ENCODE data around the gene IGSF23. TPM values are rescaled to one million over a fixed set of nuclear protein-coding genes. Genes with fewer than 3 reads are reported as not detected.
A peak's percentile ranks its signal among the peaks of the same experiment; 100 is the strongest.
"Not testable (repeated sequence)": the region's sequence is repeated elsewhere in the genome, so short reads cannot be mapped to it uniquely, and the experiment has no call there.

Gene IGSF23
- polyA plus RNA-seq, 3 donors from 2014 or later = not detected

GRCh38 chr19:44579663-44580365 is 33.5 kb upstream of the IGSF23 start:
- Mint-ChIP-seq H3K27ac (no peak overlapping the region), H3K36me3 (no peaks in the 10 kb centered on the region), H3K9me3 (no peaks in the 10 kb centered on the region), H3K27me3 (ENCODE audit: low read depth in 3 of 3) (peaks cover 2 to 11% (median 4%) of the 10 kb centered on the region in 3 donors), H3K4me3 (no peak overlapping the region), H3K4me1 (no peaks in the 10 kb centered on the region)
- DNase-seq = no peak

- no peaks in the 10 kb centered on the region for H3K4me1 Mint-ChIP-seq
- no peak overlapping the region for H3K4me3 Mint-ChIP-seq
- H3K9me3 Mint-ChIP-seq = no peaks in the 10 kb centered on the region
- no peak for DNase-seq
- no peak overlapping the region for H3K27ac Mint-ChIP-seq
- H3K36me3 Mint-ChIP-seq = no peaks in the 10 kb centered on the region
- peaks cover 2 to 9% (median 4%) of the 10 kb centered on the region in 3 donors for H3K27me3 Mint-ChIP-seq (ENCODE audit: low read depth in 3 of 3)
These were observed 32.9 kb upstream of the IGSF23 start for GRCh38 chr19:44580366-44580895.

- Mint-ChIP-seq H3K27ac (no peak overlapping the region), H3K4me3 (no peak overlapping the region), H3K27me3 (ENCODE audit: low read depth in 3 of 3) (peaks cover 2 to 9% (median 7%) of the 10 kb centered on the region in 3 donors), H3K9me3 (no peaks in the 10 kb centered on the region), H3K4me1 (no peaks in the 10 kb centered on the region), H3K36me3 (no peaks in the 10 kb centered on the region)
- DNase-seq = no peak
These were observed 32.1 kb upstream of the IGSF23 start for GRCh38 chr19:44581288-44581687.

- Mint-ChIP-seq H3K27me3 (ENCODE audit: low read depth in 3 of 3) (peaks cover 3 to 12% (median 7%) of the 10 kb centered on the region in 3 donors), H3K4me3 (no peak overlapping the region), H3K9me3 (peaks cover 0 to 2% (median 0%) of the 10 kb centered on the region in 6 donors), H3K36me3 (no peaks in the 10 kb centered on the region), H3K4me1 (peaks cover 4 to 7% of the 10 kb centered on the region in 2 donors), H3K27ac (no peak overlapping the region)
- DNase-seq = no peak
These were observed 30.6 kb upstream of the IGSF23 start for GRCh38 chr19:44582581-44583265.

- H3K27me3 Mint-ChIP-seq (ENCODE audit: low read depth in 3 of 3) = peaks cover 3 to 9% (median 5%) of the 10 kb centered on the region in 3 donors
- peaks cover 13 to 17% of the 10 kb centered on the region in 2 donors for H3K4me1 Mint-ChIP-seq
- H3K36me3 Mint-ChIP-seq = no peaks in the 10 kb centered on the region
- DNase-seq = no peak
- H3K4me3 Mint-ChIP-seq = no peak overlapping the region
- peaks cover 0 to 5% (median 1%) of the 10 kb centered on the region in 6 donors for H3K9me3 Mint-ChIP-seq
- no peak overlapping the region for H3K27ac Mint-ChIP-seq
These were observed 27.8 kb upstream of the IGSF23 start for GRCh38 chr19:44585371-44586133.

- Mint-ChIP-seq H3K27ac (peak overlapping the region in 3 of 6 donors; percentile 3 to 36 (median 28)), H3K36me3 (no peaks in the 10 kb centered on the region), H3K27me3 (ENCODE audit: low read depth in 3 of 3) (peaks cover 3 to 6% (median 5%) of the 10 kb centered on the region in 3 donors), H3K9me3 (peaks cover 0 to 5% (median 1%) of the 10 kb centered on the region in 6 donors), H3K4me3 (no peak overlapping the region), H3K4me1 (peaks cover 13 to 17% of the 10 kb centered on the region in 2 donors)
- peak in 2 of 3 donors; percentile 15 to 20 for DNase-seq
These were observed 25.2 kb upstream of the IGSF23 start for GRCh38 chr19:44587963-44588770.

- H3K27ac Mint-ChIP-seq = no peak overlapping the region
- no peak overlapping the region for H3K4me3 Mint-ChIP-seq
- no peak for DNase-seq
- peaks cover 3 to 5% (median 4%) of the 10 kb centered on the region in 3 donors for H3K27me3 Mint-ChIP-seq (ENCODE audit: low read depth in 3 of 3)
- H3K4me1 Mint-ChIP-seq = peaks cover 13 to 17% of the 10 kb centered on the region in 2 donors
- no peaks in the 10 kb centered on the region for H3K36me3 Mint-ChIP-seq
- peaks cover 0 to 5% (median 1%) of the 10 kb centered on the region in 6 donors for H3K9me3 Mint-ChIP-seq
These were observed 24.6 kb upstream of the IGSF23 start for GRCh38 chr19:44588771-44589112.

- no peak for DNase-seq
- Mint-ChIP-seq H3K27me3 (ENCODE audit: low read depth in 3 of 3) (peaks cover 3 to 10% (median 3%) of the 10 kb centered on the region in 3 donors), H3K4me1 (peaks cover 13 to 17% of the 10 kb centered on the region in 2 donors), H3K36me3 (peaks cover 0 to under 1% (median 0%) of the 10 kb centered on the region in 3 donors), H3K27ac (no peak overlapping the region), H3K9me3 (peaks cover 0 to 5% (median 1%) of the 10 kb centered on the region in 6 donors), H3K4me3 (no peak overlapping the region)
These were observed 22.9 kb upstream of the IGSF23 start for GRCh38 chr19:44590245-44591059.

GRCh38 chr19:44591340-44591993 is 21.9 kb upstream of the IGSF23 start:
- not testable (repeated sequence) for H3K4me3 Mint-ChIP-seq; DNase-seq; H3K9me3 Mint-ChIP-seq; H3K27me3 Mint-ChIP-seq (ENCODE audit: low read depth in 3 of 3); H3K36me3 Mint-ChIP-seq; H3K27ac Mint-ChIP-seq
- peaks cover 13 to 17% of the 10 kb centered on the region in 2 donors for H3K4me1 Mint-ChIP-seq

- Mint-ChIP-seq H3K27me3 (ENCODE audit: low read depth in 3 of 3) (peaks cover 2 to 11% (median 7%) of the 10 kb centered on the region in 3 donors), H3K4me1 (peaks cover 9 to 13% of the 10 kb centered on the region in 2 donors), H3K36me3 (peaks cover 0 to 3% (median 0%) of the 10 kb centered on the region in 3 donors), H3K27ac (no peak overlapping the region), H3K9me3 (peaks cover 0 to 5% (median under 1%) of the 10 kb centered on the region in 6 donors), H3K4me3 (no peak overlapping the region)
- DNase-seq = no peak
These were observed 20.9 kb upstream of the IGSF23 start for GRCh38 chr19:44592451-44592890.

- Mint-ChIP-seq H3K27ac (no peak overlapping the region), H3K36me3 (peaks cover 0 to 6% (median 0%) of the 10 kb centered on the region in 3 donors), H3K4me3 (no peak overlapping the region), H3K9me3 (peaks cover 0 to 5% (median 0%) of the 10 kb centered on the region in 6 donors), H3K27me3 (ENCODE audit: low read depth in 3 of 3) (peaks cover 2 to 13% (median 7%) of the 10 kb centered on the region in 3 donors), H3K4me1 (peaks cover 4 to 5% of the 10 kb centered on the region in 2 donors)
- no peak for DNase-seq
These were observed 20.1 kb upstream of the IGSF23 start for GRCh38 chr19:44593294-44593693.

- H3K4me1 Mint-ChIP-seq, H3K36me3 Mint-ChIP-seq, H3K4me3 Mint-ChIP-seq, H3K9me3 Mint-ChIP-seq, DNase-seq, H3K27ac Mint-ChIP-seq: not testable (repeated sequence)
- peaks cover 2 to 13% (median 7%) of the 10 kb centered on the region in 3 donors for H3K27me3 Mint-ChIP-seq (ENCODE audit: low read depth in 3 of 3)
These were observed 19.5 kb upstream of the IGSF23 start for GRCh38 chr19:44593866-44594266.

Measured in immature natural killer cell (primary cell).